Hematopoietic multipotent progenitor cell treated with erythropoietin and hydrocortisone succinate and interleukin-3 and kit ligand, for 8 days (in vitro differentiated cells): Measurements from ENCODE around the gene PHACTR4.
"Not testable (repeated sequence)": the region's sequence is repeated elsewhere in the genome, so short reads cannot be mapped to it uniquely, and the experiment has no call there.

Experiments used
- DNase-seq: peaks from one replicate; pipeline ENCODE4 v3.0.0-alpha.2; 2015

Gene PHACTR4

DNA sequence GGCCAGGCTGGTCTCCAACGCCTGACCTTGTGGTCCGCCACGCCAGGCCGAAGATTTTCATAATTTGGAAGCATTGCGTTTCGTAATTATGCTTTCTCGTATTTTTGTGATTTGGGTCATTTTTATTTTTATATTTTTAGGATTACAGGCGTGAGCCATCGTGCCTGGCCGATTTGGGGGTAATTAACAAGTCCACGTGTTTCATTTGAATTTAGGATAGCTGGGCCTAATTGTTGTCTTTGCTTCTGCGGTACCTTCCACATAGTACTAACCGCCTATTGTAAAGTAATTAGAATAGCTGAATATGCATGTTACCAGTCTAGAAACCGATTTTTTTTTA, 137.3 kb downstream of the PHACTR4 start:
- no peak for DNase-seq

DNA sequence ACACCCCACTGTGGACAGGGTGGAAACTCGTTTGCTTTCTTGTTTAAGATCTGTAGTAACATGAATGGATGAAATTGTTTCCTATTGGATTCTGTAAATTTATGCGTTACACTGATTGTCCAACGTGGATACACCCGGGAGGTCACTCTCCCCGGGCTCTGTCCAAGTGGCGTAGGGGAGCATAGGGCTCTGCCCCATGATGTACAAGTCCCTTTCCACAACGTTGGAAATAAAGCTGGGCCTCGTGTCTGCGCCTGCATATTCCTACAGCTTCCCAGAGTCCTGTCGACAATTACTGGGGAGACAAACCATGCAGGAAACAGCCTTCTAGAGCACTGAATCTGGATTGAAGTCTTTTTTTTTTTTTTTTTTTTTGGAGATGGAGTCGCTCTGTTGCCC, 137.7 kb downstream of the PHACTR4 start:
- peak; percentile 56 for DNase-seq

DNA sequence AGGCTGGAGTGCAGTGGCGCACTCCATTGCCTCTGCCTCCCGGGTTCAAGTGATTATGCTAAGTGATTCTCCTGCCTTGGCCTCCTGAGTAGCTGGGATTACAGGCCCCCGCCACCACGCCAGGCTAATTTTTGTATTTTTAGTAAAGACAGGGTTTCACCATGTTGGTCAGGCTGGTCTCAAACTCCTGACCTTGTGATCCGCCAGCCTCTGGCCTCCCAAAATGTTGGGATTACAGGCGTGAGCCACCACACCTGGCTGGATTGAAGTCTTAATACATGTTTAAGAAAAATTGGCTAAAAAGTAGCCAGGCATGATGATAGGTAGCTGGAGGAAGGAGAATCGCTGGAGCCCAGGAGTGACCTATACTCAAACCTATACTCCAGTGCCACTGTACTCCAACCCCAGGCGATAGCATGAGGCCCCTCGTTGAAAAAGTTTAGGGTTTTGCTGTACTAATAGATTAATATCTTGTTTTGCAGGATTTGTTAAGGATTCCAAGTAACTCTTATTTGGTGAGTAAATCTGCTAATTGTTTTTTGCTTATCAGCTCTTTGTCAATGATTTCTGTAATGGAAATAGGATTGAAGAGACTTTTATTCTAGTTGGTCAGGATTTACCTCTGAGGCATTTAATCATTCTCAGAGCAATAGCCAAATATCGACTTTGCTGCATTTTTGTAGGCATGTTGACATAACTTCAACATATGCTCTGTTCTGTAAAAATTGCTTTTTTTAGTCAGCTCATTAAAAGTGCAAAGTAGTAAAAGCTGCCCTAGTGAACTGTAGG, 138.3 kb downstream of the PHACTR4 start:
- peak; percentile 50 for DNase-seq

DNA sequence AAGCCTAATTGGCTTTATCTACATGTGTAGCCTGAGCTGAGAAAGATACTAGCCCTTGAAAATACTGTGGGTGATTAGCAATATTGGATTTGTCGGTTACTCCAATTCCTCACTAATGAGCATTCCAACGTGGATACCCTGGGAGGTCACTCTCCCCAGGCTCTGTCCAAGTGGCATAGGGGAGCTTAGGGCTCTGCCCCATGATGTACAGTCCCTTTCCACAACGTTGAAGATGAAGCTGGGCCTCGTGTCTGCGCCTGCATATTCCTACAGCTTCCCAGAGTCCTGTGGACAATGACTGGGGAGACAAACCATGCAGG, 138.9 kb downstream of the PHACTR4 start:
- DNase-seq = peak; percentile 50

DNA sequence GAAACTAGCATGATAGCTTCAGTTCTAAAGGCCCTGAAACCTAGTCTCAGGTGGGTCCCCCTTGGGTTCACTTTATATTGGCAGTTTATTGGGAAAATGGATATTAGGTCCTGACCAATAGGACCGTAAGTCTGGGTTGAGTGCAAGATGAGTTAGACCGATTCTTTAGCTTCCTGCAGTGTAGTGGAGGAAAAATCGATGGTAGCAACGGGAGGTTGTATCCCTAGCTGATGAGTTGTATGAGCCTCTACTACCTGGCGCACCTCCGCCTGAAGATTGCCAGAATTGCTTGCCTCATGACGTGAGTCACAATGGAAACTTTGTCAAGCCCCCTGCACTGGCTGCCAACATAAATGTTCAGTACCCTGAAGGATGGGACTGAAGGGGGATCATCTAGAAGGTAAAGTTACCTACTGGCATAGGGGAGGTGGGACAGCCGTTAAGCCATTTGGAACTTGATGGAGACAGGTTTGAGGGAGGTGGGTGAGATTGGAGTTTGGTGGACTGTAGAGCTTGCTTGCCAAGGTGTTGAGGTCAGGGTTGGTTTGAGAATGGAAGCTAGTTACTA, 140.2 kb downstream of the PHACTR4 start:
- peak; percentile 66 for DNase-seq

DNA sequence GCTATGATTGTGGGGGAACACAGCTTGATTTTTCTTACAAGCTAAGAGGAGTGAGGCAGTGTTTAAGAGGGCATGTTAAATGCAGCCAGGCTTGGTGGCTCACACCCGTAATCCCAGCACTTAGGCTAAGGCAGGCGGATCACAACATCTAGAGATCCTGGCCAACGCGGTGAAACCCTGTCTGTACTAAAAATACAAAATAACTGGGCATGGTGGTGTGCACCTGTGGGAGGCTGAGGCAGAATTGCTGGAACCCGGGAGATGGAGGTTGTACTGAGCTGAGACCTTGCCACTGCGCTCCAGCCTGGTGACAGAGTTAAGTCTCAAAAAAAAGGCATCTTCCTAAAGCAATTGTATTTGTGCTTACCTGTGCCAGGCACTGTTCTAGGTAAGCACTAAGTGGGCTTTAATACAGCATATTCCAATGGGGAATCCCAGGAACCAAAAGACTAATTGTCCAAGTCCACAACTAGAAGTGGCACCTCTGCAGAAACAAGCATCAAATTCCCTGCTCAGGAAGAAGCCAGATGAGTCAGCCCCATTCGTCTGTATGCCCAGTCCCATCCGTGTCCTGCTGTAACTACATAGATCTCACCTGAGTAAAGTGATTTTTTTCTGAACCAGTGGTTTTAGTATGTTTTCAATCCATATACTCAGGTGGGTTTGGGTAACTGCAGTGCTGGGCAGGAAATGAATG, 140.9 kb downstream of the PHACTR4 start:
- peak; percentile 73 for DNase-seq

DNA sequence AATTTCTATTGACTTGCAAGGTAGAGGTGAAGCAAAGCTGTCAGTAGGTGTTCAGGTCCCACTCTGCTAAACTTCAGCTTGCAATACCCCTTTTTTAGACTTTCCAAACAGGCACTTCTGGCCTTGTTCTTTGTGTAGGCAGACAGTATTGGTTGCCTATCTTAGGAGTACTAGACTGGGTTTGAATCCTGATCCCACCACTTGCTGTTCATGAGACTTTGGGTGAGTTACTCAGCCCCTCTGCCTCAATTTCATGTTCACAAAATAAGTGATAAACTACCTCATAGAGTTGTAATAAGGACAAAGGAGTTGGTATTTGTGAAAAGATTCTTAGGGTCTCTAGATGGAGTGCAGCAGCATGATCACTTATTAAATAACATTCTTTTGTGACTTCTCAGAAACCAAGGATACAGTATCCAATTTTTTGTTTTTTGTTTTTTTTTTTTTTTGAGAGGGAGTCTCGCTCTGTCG, 141.5 kb downstream of the PHACTR4 start:
- DNase-seq = peak; percentile 78

DNA sequence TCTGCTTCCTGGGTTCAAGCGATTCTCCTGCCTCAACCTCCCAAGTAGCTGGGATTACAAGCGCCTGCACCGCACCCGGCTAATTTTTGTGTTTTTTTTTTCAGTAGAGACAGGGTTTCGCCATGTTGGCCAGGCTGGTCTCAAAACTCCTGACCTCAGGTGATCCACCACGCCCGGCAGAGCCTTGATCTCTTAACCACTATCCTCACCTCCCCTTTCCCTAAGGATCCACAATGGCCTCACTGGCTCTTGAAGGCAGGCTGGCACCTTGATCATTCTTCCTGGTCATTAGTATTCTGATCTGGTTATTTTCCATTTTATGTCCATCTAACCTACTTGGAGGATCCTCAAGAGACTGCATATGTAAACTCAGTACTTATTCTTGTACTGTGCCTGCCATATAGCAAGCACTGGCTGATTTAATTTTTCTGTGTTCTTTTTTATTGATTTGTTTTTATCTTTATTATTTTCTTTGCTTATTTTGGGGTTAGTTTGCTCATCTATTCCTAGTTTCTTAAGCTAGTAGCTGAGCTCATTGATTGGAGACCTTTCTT, 142.6 kb downstream of the PHACTR4 start:
- peak; percentile 63 for DNase-seq

DNA sequence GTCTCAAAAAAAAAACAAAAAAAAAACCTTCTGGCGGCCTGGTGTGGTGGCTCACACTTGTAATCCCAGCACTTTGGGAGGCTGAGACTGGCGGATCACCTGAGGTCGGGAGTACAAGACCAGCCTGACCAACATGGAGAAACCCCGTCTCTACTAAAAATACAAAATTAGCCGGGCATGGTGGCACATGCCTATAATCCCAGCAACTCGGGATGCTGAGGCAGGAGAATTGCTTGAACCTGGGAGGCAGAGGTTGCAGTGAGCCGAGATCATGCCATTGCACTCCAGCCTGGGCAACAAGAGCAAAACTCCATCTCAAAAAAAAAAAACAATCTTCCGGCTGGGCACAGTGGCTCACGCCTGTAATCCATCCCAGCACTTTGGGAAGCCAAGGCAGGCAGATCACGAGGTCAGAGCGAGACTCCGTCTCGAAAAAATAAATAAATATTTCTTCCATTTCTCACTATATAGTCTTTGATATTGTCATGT, 144.9 kb downstream of the PHACTR4 start:
- peak; percentile 43 for DNase-seq

DNA sequence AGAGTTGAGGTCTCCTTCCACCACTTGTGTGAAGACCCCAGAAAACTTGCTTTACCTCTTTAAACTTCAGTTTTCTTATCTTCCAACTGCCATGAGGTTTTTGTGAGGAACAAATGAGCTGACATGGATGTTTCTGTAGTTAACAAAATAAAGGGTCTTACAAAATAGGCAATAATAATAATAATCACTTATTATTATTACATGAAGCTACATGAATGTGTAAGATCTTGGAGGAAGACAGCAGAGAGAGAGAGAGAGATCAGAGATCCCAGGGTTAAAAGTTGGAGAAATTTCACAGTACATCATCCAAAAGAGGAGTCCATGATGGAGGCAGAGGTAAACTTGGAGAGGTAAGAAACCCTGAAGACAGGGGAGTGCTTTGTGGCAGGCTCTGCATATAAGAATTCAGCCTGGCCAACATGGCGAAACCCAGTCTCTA, 147.0 kb downstream of the PHACTR4 start:
- peak; percentile 32 for DNase-seq

DNA sequence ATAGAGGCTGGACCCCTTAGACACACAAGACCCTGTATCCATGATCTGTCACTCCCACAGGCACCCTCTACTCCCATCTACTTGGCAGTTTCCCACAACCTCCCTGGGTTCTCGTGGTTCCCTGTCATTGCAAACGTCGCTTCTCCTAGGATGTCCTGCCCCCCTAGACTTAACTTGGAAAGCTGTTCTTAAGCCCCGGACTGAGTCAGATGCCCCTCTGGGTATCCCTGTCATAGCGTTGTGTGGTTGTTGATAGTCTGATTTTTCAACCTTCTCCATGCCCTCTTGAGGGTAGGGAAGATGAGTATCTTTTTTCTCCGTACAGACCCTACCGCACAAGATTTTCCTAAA, 148.1 kb downstream of the PHACTR4 start:
- DNase-seq = no peak

DNA sequence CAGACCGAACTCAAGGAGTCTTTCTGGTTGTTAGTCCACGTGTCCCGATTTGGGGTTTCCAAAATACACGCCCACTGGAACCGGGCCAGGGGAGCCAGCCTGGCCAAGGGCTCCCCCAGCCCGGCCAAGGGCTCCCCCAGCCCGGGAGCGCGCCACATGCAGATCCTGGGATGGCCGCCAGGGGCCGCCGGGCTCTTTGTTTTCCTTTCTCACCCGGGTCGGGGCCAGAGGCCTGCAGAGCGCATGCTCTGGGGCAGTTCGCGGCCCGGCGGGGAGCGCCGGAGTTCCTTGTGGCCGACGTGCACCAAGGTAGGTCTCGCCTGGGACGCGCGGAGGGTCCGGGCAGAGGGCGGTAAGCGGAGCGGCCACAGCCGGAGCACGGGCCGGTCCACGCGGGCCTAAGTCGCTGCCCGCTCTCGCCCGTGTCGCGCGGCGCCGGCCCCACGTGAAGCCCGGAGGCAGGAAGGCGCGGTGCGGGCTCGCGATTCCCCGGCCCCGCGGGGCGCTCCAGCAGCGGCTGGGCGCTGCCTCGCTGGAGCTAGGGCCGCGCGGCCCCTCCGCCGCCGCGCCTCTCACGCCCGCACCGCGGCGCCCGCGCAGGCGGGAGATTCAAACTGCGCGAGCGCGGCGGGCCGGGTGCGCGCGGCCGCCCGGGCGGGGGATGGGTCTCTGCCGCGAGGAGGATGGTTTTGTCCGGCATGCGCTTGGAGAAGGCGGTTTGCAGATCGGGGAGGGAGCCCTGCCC, 148.6 kb downstream of the PHACTR4 start:
- DNase-seq = peak; percentile 90

DNA sequence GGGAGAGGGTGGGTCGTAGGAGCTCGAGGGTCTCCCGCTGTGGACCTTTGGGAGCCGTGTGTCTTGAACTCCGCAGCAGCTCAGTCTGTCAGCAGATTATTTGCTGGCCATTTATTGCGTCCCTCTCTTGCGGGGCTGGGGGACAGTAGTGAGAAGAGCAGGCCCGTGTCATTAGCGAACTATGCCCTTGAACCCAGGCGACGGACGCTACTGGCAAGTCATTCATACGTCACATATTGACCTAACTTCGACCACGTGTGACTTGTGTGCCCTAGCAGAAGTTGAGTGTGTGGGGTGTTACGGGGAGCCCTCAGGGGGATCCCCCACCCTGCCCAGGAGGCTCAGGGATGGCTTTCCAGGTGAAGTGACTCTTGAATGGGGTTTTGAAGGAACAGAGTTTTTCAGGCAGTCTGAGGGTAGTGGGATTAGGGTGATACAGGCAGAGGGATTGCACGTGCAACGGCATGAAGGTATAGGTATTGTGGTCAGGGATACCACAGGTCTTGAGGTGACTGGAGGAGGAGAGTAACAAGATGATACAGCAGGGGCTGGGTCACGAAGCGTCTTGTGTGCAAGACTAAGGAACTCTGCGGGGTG, 149.3 kb downstream of the PHACTR4 start:
- peak; percentile 77 for DNase-seq

DNA sequence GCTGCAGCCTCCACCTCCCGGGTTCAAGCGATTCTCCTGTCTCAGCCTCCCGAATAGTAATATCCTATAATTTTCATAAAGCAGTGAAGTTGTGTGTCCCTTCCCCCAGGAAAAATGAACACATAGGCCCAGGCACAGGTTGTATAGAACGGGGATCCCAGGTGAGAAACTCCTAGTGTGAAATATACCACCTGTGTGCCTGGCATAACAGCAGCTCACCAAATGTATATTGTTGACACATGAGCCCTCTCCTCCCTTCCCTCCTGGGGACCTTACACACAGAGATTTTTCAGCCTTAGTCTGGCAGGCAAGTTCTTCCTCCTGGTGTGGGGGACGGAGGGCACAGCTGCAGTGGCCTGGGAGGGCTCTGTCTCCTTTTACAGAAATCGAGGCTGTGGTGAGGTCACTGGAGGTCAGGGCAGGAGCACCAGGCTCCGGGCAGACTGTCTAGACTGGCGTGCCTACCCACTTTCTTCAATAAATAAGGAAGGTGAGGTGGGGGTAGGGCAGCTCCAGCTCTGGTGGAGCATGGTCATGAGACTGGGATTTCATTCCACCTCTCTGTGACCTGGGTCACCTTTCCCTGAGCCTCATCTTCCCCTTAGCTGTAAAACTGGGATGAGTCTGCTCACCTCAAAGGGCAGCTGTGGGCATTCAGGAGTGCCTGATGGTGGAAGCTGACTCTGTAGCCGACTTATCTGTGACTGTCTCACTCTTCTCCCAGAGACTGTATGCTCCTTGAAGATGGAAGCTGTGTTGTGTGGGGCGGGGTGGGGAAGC, 150.6 kb downstream of the PHACTR4 start:
- no peak for DNase-seq

DNA sequence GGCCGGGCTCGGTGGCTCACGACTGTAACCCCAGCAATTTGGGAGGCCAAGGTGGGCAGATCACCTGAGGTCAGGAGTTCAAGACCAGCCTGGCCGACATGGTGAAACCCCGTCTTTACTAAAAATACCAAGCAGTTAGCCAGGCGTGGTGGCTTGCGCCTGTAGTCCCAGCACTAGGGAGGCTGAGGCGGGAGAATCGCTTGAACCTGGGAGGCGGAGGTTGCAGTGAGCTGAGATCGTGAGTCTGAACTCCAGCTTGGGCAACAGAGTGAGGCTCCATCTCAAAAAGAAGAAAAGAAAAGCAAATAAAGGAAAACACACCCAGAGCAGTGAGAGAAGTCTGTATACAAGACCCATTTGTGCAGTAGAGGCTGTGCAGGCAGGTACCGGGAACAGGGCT, 151.3 kb downstream of the PHACTR4 start:
- DNase-seq = not testable (repeated sequence)

DNA sequence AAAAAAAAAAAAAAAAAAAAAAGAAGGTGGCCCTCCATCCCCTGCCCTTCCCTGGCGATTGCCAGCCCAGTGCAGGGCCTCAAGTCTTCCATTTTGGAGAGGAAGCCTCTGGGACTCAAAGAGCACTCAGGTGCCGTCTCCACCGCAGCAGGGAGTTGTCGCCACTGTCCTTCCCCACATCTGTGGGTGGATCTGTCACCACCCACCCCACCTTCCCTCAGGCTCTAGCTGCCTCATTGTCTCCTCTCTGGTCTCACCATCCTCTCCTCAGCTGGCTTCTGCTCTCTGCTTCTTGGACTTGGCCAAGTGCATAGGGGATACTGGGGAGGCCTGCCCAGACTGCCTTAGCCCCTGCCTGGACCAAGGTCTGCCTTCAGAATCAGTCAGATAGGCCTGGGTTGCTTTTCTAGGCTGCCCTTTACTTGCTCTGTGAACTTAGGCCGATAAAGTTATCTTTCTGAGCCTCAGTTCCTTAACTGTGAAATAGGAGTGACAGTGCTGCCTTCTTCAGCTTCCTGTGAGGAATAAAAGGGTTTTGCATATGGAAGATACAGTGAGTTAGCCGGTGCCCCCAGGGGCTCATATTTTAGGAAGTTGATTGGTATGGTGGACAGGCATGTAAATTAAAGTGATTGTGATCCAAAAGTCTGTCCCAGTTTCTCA, 152.1 kb downstream of the PHACTR4 start:
- no peak for DNase-seq

DNA sequence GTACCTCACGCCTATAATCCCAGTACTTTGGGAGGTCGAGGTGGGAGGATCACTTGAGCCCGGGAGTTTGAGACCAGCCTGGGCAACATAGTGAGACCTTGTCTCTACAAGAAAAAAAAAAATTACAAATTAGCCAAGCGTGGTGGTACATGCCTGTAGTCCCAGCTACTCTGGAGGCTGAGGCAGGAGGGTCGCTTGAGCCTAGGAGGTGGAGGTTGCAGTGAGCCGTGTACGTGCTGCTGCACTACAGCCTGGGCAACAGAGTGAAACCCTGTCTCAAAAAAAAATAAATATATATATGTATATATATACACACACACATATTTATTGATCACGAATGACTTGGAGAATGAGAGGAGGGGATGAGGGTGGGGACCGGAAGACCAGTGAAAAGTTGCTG, 153.0 kb downstream of the PHACTR4 start:
- DNase-seq = not testable (repeated sequence)

DNA sequence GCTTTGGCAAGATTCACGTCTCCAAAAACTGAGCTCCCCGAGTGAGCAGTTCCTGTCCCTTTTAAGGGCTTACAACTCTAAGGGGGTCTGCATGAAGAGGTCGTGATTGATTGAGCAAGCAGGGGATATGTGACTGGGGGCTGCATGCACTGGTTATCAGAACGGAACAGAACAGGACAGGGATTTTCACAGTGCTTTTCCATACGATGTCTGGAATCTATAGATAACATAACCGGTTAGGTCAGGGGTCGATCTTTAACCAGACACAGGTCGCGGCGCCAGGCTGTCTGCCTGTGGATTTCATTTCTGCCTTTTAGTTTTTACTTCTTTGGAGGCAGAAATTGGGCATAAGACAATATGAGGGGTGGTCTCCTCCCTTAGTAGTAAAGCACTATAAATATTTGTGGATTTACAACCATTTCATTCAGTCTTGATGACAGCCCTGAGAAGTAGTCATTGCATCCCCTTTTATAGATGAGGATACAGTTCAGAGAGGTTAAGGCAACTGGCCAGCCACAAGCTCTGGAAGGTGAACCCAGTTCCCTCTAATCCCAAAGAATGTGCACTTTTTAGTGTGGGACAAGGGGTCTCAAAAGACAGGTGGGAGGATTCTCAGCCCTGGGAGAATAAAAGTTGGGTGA, 155.6 kb downstream of the PHACTR4 start:
- not testable (repeated sequence) for DNase-seq

DNA sequence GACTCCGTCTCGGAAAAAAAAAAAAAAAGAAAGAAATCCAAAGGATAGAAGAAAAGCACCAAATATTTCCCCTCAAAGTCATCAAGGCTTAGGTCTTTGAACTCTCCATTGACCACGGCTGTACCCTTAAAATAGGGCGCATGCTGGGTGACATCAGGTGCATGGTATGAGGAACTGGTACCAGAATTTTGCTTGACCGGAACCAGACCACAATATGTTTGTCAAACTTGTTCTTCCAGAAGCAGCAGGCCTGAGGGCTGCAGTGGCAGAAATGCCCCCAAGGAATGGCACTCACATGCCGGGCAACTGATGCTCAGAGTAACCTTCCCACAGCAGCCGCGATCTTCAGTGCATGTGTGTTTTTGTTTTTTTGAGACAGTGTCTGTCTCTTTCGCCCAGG, 157.3 kb downstream of the PHACTR4 start:
- DNase-seq = no peak

DNA sequence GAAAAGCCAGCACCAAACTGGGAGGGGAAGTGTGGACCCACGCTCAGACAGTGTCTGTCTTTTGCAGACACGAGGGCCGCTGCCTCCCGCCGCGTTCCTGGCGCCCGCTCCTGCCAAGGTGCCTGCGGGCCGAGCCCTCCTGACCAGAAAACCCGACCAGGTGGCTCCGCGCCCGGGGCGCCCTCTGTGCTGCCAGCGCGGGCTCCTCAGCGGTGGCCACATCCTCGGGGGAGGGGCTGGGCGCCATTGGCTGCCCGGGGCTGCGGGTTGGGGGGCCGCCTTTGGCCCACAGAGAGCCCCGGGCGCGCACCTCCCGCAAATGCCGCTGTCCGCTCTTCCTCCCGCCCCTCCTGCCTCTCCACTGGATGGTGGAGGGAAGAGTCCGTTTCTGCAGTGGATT, 160.9 kb downstream of the PHACTR4 start:
- no peak for DNase-seq

DNA sequence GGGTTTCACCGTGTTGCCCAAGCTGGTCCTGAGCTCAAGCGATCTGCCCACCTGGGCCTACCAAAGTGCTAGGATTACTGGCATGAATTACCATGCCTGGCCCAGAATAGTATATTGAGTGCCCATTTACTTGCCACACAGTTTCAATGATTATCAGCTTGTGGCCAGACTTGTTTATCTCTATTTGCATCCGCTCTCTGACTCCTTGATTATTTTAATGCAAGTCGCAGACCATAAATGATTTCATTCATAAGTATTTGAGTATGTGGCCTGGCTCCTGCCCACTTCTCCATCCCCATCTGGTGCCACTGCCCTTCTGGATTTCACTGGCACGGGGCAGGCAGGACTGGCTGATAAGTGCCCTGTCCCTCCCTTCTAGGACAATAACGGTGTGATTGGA, 165.1 kb downstream of the PHACTR4 start:
- DNase-seq = peak; percentile 78
